GM21737 (cell line): ENCODE measurements around the gene GSAP.
A peak's percentile ranks its signal among the peaks of the same experiment; 100 is the strongest.

ENCODE experiments used
- ATAC-seq: cut with Tn5 transposase; IDR thresholded peaks from one replicate; pipeline ENCODE4 v1.9.1; 2021; ENCODE audit warnings: mild to moderate bottlenecking, moderate library complexity; ENCODE audit not compliant: unreplicated experiment

The GSAP gene

DNA sequence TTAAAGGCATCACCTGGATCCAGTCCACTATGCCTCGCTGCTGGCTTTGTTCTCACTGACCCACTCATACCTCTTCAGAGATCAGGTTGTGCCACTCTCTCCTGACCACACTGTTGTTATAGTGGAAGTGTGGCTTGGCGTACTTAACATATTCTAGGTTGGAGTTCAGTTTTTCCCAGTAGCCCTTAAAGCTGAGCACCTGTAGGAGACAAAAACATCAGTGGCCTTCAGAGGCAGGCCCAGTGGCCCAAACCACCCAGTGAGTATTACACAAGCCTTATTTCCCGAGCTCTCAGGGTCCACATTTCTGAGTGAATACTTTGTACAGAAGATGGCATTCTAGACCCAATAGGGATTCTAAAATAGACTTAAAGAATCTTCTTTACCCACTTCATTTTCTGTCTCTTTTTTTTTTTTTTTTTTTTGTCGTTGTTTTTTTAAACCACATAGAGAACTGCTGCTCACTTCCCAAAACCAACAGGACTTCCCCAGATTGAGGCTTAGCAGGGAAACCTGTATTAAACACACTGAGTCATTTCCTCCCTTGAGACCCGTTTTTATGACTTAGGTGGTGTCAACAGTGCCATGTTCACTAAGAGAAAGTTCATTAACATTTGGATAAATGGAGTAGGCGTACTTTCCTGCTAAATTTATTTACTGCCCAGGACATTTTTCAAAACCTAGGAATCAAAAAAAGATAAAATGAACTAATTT, 85.8 kb downstream of the GSAP start:
- ATAC-seq: peak; percentile 48

DNA sequence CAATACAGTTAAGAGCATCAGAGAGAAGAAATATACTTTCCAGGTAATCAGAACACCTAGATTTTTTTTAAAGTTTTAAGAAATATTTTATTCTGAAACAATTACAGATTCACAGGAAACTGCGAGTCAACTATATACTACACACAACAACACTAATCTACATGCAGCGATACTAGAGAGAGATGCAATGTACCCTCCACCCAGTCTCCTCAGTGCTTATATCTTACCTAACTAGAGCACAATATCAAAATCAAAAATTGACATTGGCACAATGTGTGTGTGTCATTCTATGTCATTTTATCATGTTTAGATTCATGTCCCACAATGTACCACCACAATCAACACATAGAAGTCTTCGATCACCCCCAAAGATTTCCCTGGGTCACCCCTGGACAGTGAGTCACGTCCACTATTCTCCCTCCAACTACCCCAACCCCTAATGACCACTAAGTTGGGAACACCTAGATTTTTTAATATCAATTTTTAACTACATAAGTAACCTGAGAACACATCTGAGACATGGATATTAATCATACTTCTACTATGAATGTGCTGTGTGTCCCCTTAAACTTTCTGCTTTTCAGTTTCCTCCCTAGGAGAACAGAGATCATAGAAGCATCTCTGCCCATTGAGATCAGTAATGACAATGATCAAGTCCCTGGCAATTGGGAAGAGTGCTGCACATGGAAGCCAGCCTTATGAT, 86.5 kb downstream of the GSAP start:
- peak; percentile 27 for ATAC-seq

GRCh38 chr7:77328669-77329068, 87.5 kb downstream of the GSAP start:
- ATAC-seq: no peak

DNA sequence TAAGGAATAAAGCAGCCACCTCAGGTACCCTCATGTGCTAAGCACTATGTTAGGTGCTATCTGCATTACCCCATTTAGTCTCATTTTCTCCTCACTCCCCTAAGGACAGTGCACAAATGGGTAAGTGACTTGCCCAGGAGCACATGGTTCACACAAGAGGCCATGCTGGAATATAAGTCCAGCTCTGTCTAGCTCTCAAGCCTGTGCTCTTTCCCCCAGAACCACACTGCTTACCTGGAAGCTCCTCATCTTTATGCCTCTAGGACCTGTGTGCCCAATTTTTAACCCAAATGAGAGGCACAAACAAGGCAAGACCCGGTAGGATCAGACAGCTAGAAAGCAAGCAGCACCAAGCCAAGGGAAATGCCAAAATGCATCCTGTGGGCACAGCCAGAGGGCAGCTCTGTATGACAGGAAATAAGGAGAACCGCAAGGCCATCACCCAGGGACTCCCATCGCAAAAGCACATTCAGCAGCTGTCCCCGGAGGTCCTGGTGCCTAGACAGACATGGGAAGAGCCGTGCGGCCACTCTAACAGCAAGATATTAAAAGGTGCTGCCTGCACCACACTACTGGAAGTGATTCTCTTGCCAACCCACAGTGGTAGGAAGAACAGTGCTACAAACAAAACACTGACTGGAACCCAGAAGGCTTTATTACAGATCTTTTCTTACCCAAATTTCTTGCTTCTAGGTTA, 88.1 kb downstream of the GSAP start:
- ATAC-seq: no peak

DNA sequence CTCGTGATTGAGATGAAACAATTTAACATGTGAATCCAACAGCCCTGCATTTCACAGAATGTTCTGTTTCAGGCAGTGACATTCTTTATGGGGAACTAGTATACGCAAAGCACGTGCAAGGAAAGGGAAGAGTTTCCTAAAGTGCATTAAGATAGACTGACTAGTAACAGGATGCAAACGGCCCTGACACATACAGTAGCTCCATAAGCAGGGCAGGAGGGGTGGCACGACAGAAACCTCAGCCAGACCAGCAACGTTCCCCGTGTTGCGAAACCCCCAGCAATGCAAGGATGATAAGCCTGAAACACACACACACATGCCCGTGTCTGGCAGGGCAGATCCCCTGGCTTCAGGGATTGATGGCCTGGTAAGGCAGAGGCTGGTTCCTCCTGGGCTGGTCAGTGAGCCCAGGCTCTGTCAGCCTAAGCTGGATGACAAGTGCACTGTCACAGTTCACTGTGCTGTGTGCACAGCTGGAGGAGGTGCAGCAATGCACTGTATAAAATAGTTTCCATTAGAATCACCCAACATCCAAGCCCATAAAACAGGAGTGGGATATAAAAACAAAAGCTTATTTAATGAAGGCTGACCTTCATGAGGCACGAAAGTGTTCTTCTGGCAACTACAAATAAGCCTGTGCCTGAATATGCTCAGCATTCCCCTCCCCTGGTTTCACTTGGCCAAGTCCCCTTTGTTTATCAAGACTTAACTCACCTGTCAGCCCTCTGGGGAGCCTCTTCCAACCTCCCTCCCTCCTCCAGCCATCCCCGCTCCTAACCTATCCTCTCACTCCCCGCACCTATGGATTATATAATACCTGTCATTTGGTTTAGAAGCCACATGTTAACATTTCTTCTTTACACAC, 88.8 kb downstream of the GSAP start:
- ATAC-seq: no peak

DNA sequence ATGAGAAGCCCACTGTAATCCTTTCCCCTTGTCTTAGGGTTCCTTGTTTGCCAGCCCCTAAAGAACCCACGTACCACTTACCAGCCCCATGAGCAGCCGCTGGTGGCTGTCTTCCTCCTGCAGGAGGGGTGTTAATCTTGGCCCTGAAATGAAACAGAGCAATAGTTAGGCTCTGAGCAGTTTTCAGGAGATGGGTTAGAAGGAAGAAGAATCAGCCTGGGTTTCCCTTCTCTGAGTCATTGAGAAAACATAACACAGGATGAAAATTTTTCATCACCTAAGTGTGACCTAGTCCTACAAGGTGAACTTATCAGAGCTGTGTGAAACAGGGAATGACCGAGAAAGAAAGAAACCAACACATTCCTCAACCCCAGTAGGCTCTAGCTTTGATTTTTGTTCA, 90.0 kb downstream of the GSAP start:
- no peak for ATAC-seq

GRCh38 chr7:77321300-77321699, 94.8 kb downstream of the GSAP start:
- no peak for ATAC-seq

DNA sequence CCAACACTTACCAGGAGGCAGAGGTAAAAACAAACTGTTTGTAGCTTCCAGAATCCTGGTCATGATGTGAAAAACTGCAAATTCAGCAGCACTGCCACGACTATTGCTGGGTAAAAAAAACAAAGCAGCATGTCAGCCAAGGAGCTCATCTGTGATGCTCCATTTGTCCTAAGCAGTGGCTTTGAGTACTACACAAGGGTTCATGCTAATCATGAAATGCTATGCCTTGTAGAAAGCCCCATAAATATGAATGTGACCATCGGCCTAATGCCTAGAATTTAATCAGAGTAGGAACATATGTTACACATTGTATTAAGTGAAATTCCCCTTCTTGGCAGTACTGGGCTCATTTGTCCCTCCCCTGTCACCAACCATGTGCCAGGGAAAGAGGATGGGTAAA, 95.4 kb downstream of the GSAP start:
- no peak for ATAC-seq

GRCh38 chr7:77320137-77320536, 96.0 kb downstream of the GSAP start:
- ATAC-seq: no peak

GRCh38 chr7:77318019-77318418, 98.1 kb downstream of the GSAP start:
- no peak for ATAC-seq

GRCh38 chr7:77316219-77316978, 99.8 kb downstream of the GSAP start:
- no peak for ATAC-seq

GRCh38 chr7:77315182-77315591, 101.0 kb downstream of the GSAP start:
- ATAC-seq: no peak

DNA sequence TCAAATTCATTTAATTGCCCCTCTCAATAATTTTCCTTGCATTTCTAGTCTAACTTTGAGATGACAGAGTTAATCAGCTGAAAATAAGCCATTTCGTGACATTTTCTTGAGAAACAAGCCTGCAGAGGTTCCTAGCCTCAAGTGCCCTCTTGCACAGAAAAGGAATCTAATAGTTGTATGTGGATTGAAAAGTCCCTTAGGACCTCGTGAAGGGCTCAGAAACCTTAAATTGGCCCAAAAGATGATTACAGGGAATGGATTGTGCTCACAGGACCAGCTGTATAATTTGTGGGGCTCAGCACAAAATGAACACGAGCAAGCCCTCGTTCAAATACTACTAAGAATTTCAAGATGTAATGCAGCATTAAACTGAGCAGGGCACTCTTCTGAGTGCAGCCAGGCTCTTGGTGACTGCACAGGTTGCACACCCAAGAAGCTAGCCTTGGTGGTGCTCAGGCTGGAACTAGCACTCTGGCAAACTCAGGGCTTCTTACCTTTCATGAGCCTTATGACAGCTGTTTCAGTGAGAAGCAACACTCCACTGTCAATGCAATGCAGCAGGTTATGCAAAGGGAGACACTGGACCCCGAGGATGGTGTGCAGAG, 102.2 kb downstream of the GSAP start:
- no peak for ATAC-seq

GRCh38 chr7:77313085-77313484, 103.1 kb downstream of the GSAP start:
- no peak for ATAC-seq

DNA sequence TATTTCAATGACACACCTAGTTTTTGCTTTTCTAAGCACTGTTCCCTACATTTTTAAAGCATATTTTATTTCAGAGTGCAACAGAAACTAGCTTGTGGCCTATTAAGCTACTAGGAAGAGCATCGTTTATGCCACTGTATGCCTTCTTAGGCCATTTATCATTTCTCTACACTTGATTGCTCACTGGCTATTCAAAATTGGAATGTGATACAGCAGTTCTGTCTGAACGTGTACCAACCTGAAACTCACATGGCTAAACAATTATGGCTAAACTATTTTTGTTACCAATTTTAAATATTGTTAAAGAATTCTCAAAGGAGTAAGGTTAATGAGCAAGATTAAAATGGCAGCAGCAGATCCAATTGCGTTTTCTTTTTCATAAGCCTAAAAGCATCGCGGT, 105.2 kb downstream of the GSAP start:
- no peak for ATAC-seq

DNA sequence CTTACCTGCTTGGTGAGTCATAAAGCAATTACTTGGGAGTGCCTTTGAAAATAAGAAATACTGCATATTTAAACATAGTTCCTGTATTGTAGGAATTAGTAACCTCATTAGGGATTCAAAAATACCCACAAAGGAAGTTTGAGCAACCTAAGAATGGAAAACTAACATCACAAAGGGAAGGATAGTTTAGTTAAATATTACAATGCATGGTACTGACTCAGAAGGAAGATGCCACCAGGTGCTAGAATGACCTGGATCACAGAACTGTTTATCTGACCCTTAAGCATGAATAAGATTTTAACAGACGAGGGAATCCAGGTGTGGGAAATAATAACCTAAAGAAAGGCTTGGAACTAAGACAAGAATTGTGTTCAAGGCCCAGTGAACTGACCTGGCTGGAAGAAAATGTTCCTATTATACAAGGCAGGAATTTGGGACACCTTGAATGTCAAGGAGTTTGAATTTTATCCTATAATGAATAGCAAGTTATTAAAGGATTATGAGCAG, 106.4 kb downstream of the GSAP start:
- ATAC-seq: no peak

DNA sequence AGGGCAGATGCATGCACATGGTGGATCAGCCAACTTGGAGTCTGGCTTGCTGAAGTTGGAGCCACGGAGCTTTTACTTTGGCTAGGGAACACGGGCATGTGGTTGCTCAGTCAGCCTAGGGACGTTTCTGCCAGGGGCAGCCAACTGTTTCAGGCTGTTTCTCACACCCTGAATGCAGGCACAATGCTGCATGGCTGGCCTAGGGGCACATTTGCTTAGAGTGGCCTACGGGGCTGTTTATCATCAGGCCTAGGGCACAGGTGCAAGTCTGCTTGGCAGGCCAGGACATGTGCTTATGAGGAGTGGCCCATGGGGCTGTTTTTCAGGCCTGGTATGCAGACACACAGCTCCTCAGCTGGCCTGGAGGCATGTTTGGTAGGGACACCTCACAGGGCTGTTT, 107.4 kb downstream of the GSAP start:
- ATAC-seq: no peak

DNA sequence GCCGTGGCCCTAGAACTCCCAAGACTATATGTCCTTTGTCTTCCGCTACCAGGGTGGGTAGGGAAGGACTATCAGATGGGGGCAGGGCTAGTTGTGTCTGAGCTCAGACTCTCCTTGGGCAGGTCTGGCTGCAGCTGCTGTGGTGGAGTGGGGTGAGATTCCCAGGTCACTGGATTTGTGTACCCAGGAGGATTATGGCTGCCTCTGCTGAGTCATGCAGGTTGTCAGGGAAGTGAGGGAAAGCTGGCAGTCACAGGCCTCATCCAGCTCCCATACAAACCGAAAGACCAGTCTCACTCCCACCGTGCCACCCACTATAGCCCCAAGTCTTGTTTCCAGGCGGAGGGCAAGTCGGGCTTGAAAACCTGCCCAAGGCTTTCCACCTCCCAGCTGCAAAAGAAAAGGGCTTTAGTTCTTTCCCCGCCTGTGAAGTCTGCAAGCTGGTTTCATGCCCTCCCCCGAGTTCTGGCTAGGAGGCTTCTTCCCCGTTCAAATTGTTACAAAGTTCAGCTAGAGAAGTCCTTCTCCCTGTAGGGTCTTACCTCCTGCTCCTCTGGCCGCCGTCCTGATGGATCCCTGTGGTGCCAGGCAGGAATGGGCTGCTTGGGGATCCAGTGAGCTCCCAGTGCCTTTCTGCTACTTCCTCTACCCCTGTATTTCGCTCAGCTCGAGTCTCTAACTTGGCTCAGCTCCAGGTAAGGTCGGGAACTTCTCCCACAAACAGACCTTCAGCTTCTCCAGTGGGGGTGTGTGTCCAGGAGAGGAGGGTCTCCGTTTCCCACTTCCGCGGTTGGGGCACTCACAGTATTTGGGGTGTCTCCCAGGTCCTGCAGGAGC, 109.7 kb downstream of the GSAP start:
- no peak for ATAC-seq

DNA sequence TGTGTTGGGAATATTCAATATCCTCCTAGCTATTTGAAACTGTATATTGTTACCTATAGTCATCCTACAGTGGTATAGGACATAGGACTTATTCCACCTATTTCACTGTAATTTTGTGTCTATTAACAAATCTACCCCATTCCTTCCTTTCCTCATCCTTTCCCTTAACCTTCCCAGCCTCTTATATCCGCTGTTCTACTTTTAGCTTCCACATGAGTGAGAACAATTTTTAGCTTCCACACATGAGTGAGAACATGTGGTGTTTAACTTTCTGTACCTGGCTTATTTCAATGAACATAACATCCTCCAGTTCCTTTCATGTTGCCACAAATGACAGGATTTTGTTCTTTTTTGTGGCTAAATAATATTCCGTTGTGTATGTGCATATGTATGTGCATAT, 120.6 kb downstream of the GSAP start:
- ATAC-seq: no peak
